HG03025 (cell line): ENCODE measurements around the gene RAD50.
"Not testable (repeated sequence)": the region's sequence is repeated elsewhere in the genome, so short reads cannot be mapped to it uniquely, and the experiment has no call there.

Source experiments
- ATAC-seq: cut with Tn5 transposase; IDR thresholded peaks from one replicate; pipeline ENCODE4 v1.9.1; 2021; ENCODE audit warnings: mild to moderate bottlenecking, moderate library complexity; ENCODE audit not compliant: unreplicated experiment, low FRiP score

Gene RAD50

DNA sequence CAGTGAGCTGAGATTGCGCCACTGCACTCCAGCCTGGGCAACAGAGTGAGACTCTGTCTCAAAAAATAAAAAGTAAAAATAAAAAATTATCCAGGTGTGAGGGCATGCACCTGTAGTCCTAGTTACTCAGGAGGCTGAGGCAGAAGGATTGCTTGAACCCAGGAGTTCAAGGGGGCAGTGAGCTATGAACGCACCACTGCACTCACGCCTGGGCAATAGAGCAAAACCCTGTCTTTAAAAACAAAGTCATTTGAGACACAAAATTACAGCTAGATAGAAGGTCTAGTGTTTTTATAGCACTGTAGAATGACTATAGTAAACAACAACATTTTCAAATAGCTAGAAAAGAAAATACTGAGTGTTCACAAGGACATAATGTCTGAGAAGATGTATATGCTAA, 133.4 kb downstream of the RAD50 start:
- ATAC-seq = no peak

DNA sequence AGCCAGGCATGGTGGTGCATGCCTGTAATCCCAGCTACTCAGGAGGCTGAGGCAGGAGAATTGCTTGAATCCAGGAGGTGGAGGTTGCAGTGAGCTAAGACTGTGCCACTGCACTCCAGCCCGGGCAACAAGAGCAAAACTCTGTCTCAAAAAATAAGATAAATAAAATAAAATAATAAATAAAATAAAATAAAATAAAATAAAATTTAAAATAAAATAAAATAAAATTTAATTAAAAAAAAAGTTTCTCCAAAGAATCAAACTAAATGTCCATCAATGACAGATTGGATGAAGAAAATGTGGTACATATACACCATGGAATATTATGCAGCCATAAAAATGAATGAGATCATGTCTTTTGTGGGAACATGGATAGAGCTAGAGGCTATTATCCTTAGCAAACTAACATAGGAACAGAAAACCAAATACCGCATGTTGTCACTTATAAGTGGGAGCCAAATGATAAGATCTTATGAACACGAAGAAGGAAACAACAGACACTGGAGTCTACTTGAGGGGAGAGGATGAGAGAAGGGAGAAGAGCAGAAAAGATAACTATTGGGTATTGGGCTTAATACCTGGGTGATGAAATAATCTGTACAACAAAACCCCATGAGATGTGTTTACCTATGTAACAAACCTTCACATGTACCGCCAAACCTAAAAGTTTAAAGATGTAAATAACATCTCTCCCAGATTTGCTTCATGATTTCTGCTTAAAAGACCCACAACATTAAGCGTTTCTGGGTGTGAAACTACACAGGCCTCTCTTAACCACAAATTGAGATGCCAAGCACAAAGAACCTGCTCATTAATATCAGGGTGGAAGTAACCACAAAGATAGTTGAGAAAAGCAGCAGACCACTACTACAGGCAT, 135.2 kb downstream of the RAD50 start:
- not testable (repeated sequence) for ATAC-seq

DNA sequence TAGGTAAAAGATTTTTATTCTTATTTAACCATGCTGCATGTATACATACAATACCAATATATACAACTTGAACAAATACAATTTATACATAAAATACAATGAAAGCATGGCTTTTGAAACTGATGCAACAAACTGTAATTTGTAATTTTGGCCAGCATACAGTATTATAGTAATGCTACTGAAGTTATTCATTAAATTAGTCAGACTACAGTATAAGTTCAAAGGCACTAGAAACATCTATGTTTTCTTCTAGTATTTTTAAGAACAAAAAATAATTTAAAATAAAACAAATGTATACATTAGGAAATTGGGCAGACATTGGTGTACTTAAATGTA, 135.8 kb downstream of the RAD50 start:
- ATAC-seq = no peak
